Stimulated activated CD4-positive, alpha-beta T cell treated with anti-CD3 and anti-CD28 coated beads, Interleukin-2, amount 100 ng/mL, for 24 hours (primary cell): ENCODE results near the gene FBXW12.
A peak's percentile ranks its signal among the peaks of the same experiment; 100 is the strongest.

Experiments
- DNase-seq, 2 donors: peaks; one replicate each; pipeline ENCODE4 v3.0.0-alpha.2; 2020

The FBXW12 gene

GRCh38 chr3:48387634-48388033 lies 15.6 kb downstream of the FBXW12 start:
- DNase-seq = no peak

- no peak for DNase-seq
Measured at GRCh38 chr3:48388966-48389365, 16.9 kb downstream of the FBXW12 start.

- DNase-seq = no peak
Measured at GRCh38 chr3:48394391-48394790, 22.4 kb downstream of the FBXW12 start.

- DNase-seq = no peak
Measured at GRCh38 chr3:48395714-48396113, 23.7 kb downstream of the FBXW12 start.

- no peak for DNase-seq
Measured at GRCh38 chr3:48397767-48398681, 26.0 kb downstream of the FBXW12 start.

- no peak for DNase-seq
Measured at GRCh38 chr3:48398701-48399386, 26.8 kb downstream of the FBXW12 start.

- peak in 1 of 2 donors; percentile 16 for DNase-seq
Measured at GRCh38 chr3:48399387-48400172, 27.6 kb downstream of the FBXW12 start.

GRCh38 chr3:48400824-48401433 lies 28.9 kb downstream of the FBXW12 start:
- DNase-seq = peak; percentile 56 to 68

- peak in 1 of 2 donors; percentile 9 for DNase-seq
Measured at GRCh38 chr3:48401434-48401901, 29.4 kb downstream of the FBXW12 start.

- DNase-seq = peak in 1 of 2 donors; percentile 6
Measured at GRCh38 chr3:48402281-48402732, 30.3 kb downstream of the FBXW12 start.

- no peak for DNase-seq
Measured at GRCh38 chr3:48402907-48403306, 30.9 kb downstream of the FBXW12 start.

- peak in 1 of 2 donors; percentile 16 for DNase-seq
Measured at GRCh38 chr3:48403533-48404439, 31.8 kb downstream of the FBXW12 start.

- no peak for DNase-seq
Measured at GRCh38 chr3:48404440-48405342, 32.7 kb downstream of the FBXW12 start.

- peak in 1 of 2 donors; percentile 16 for DNase-seq
Measured at GRCh38 chr3:48405343-48405881, 33.4 kb downstream of the FBXW12 start.

- peak in 1 of 2 donors; percentile 9 for DNase-seq
Measured at GRCh38 chr3:48405971-48406370, 34.0 kb downstream of the FBXW12 start.

- DNase-seq = peak in 1 of 2 donors; percentile 11
Measured at GRCh38 chr3:48406443-48407431, 34.7 kb downstream of the FBXW12 start.

- DNase-seq = peak in 1 of 2 donors; percentile 11
Measured at GRCh38 chr3:48407542-48408099, 35.6 kb downstream of the FBXW12 start.

- DNase-seq = peak in 1 of 2 donors; percentile 15
Measured at GRCh38 chr3:48408823-48409281, 36.8 kb downstream of the FBXW12 start.
